Measurements from ENCODE around the gene SPTLC1.

The SPTLC1 gene

DNA sequence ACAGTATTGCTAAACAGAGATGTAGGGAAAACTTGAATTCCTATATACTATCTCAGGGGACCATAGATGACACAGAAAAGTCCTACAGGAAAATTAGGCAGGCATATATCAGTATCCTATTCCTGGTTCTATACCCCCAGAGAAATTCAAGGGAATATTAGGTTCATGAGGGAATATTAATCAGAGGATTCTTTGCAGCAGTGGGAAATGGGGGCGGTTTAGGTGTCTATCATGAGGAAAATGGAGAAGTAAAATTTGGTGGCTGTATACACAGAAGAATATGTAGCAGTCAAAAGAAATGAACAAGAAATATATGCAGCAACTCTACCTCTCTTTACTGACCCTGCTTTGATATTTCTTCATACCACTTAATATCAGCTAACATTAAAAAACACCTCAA, 20.0 kb downstream of the SPTLC1 start:
- DNase-seq (ENCODE audit: low spot score) (no peak), FAIRE-seq (no peak)

DNA sequence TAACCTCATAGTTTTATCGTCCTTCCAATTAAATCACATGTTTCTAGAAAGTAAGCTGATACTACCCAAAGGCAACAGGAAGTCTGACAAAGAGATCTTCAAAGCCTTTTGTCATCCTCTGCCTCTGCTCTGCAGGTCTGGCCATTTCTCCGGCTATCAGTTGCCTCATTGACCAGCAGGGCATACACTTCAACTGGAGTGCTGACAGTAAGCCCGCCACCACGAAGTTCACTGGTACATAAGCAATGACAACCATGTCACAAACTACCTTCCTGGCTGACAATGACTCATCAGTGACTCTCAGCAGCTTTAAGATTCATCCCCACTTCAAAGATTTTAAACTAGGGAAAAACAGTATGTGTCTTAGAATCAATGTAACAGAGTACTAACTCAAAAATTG, 20.6 kb downstream of the SPTLC1 start:
- FAIRE-seq (peak; percentile 49), DNase-seq (ENCODE audit: low spot score) (peak; percentile 55)

DNA sequence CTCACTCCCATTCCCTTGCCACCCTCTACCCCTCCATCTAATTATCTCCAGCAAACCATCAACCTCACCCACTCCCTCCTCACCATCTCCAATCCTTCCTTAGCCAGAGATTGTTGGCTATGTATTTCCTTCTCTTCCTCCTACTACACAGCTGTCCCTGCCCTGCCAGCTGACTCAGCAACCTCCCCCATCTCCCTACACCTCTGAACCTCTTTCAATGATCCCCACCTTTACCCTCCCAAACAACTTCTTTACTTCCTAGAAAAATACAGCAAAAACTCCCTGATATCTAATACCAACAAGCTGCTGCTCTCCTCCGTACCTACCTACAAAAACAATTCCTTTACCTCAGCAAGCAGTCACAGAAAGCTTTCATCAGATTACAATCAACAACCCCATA, 37.3 kb downstream of the SPTLC1 start:
- DNase-seq (ENCODE audit: low spot score): no peak
- no peak for FAIRE-seq

DNA sequence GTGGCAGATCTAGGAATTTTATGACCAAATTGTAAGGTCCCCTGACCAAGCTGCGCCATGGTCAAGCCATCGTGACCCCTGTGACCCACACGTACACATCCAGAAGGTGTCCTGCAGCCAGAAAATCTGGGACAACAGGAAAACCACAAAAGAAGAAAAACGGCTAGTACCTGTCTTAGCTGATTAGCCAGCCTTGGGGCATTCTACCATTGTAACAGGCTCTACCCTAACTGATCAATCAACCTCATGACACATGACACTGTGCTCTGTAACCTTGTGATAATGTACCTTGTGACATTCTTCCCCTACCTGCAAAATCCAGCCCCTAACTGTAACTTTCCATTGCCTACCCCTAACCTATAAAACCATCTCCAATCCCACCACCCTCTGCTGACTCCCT, 43.6 kb downstream of the SPTLC1 start:
- no peak for FAIRE-seq
- no peak for DNase-seq (ENCODE audit: low spot score)

DNA sequence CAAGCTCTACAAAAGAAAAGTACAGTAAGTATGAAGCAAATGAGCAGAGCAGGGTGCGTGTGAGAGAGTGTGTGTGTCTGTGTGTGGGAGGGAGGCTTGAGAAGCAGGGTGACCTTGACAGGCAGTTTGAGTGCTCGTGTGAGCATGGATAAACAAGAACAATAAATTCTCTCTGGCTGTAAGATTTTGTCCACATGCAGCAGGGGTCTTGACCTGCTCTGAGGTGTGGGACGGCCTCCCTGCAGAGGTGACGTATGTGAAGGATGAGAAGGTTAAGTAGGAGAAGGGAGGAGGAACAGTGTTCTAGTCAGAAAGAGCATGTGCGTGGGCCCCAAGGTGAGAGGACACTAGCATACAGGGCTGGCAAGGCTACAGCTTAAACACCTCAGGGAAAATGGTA, 49.0 kb downstream of the SPTLC1 start:
- no peak for FAIRE-seq
- DNase-seq (ENCODE audit: low spot score): no peak

GRCh38 chr9:92064711-92065110, 50.5 kb downstream of the SPTLC1 start:
- DNase-seq (ENCODE audit: low spot score) (no peak), FAIRE-seq (no peak)

- DNase-seq (ENCODE audit: low spot score) (no peak), FAIRE-seq (no peak)
These were observed 54.0 kb downstream of the SPTLC1 start for GRCh38 chr9:92061184-92061583.

- DNase-seq (ENCODE audit: low spot score): no peak
- no peak for FAIRE-seq
These were observed 55.6 kb downstream of the SPTLC1 start for GRCh38 chr9:92059661-92060060.

- FAIRE-seq (no peak), DNase-seq (ENCODE audit: low spot score) (no peak)
These were observed 56.3 kb downstream of the SPTLC1 start for GRCh38 chr9:92058723-92059444.

GRCh38 chr9:92058026-92058425, 57.2 kb downstream of the SPTLC1 start:
- FAIRE-seq: no peak
- DNase-seq (ENCODE audit: low spot score): no peak

- DNase-seq (ENCODE audit: low spot score): no peak
- FAIRE-seq: no peak
These were observed 58.0 kb downstream of the SPTLC1 start for GRCh38 chr9:92057226-92057625.

DNA sequence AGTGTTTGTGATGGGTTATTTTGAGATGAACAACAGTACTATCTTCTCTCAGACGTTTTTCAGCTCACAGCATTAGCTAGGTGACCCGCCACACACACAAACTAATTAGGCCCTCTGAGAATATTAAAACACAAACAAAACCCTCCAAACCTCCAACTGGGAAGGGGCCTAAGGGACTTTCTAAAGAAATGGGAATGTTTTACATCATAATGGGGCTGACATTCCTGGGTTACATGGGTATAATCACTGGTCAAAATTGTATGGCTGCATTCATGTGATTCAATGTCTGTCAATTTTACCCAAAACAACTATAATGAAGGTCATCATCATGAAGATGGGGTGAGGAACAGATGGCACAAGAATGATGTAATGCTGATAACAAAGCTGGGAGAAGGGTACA, 59.6 kb downstream of the SPTLC1 start:
- no peak for FAIRE-seq

DNA sequence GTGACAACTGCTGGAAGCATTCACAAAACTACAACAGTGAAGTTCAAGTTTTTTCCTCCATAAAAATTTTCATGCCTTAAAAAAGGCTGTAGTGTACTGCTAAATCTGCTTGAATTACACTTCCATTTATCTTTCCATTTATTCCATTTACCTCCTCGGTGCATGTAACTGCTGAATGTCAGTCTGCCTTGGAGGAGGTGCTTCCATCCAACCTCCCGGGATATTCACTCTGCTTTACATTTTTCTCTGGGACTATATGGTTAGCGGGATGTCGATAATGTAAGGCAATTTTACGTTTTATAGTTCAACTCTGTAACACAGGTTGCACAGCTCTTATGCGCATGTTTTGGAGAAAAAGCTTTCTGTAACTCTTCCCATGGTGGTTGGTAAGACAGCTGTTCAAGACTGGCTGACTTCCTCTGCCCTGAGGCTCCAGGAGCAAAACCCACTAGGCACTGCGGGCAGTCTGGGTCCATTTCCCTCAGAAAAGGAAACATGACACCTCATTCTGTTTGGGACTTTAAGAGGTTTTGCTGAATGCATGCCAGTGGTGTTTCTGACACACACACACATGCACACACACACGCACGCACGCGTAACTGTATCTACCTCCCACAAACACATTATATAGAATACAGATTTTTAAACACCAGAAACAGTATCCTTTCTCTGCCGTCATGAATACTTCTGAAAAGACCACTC, 66.1 kb downstream of the SPTLC1 start:
- no peak for DNase-seq (ENCODE audit: low spot score)
- no peak for FAIRE-seq

More for the DNA sequence above, 59.6 kb downstream of the SPTLC1 start:
- no peak for DNase-seq (ENCODE audit: low spot score)

- no peak for FAIRE-seq
- DNase-seq (ENCODE audit: low spot score): no peak
These were observed 67.7 kb downstream of the SPTLC1 start for GRCh38 chr9:92047500-92047899.

DNA sequence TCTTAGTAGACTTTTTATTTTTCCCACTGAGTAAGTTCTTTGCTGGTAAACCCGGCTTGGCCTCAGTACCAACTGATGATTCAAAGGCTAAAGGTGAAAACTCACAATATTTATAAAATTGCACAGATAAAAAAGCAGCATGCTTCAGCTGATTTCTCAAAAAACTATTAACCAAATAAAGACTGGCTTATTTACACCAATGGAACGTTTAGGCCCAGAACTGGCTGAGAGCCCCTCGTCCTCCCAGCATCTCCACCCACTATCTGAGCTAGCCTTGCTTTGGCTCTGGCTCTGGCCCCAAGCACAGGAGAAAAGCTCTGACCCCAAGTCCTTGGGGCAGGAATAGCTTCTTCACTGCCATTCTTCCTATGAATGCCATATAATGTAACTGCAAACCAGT, 68.5 kb downstream of the SPTLC1 start:
- DNase-seq (ENCODE audit: low spot score): no peak
- no peak for FAIRE-seq

GRCh38 chr9:92044936-92045335, 70.3 kb downstream of the SPTLC1 start:
- no peak for FAIRE-seq
- DNase-seq (ENCODE audit: low spot score): no peak

- DNase-seq (ENCODE audit: low spot score) (no peak), FAIRE-seq (no peak)
These were observed 72.2 kb downstream of the SPTLC1 start for GRCh38 chr9:92043002-92043401.

- DNase-seq (ENCODE audit: low spot score) (no peak), FAIRE-seq (no peak)
These were observed 73.0 kb downstream of the SPTLC1 start for GRCh38 chr9:92042260-92042659.

- no peak for DNase-seq (ENCODE audit: low spot score)
- FAIRE-seq: no peak
These were observed 78.5 kb downstream of the SPTLC1 start for GRCh38 chr9:92036756-92037155.

DNA sequence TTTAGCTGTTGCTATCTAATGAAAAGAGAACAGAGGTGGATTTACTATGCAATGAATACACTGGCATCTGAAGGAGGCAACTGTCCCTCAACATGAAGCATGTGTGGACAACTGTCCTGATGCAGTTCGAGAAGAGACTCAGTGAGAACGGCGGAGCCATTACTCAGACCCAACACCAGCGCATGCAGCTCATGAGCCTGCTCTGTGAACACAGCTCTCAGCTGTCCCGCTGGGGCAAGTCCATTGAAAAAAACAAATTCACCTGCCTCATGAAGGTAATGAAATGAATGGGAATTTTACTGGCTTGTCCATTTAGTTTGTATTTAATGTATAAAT, 78.8 kb downstream of the SPTLC1 start:
- no peak for DNase-seq (ENCODE audit: low spot score)
- no peak for FAIRE-seq

- DNase-seq (ENCODE audit: low spot score) (no peak), FAIRE-seq (no peak)
These were observed 79.4 kb downstream of the SPTLC1 start for GRCh38 chr9:92035687-92036410.

GRCh38 chr9:92035146-92035545, 80.1 kb downstream of the SPTLC1 start:
- no peak for DNase-seq (ENCODE audit: low spot score)
- FAIRE-seq: no peak

GRCh38 chr9:92033991-92034390, 81.2 kb downstream of the SPTLC1 start:
- no peak for FAIRE-seq
- DNase-seq (ENCODE audit: low spot score): no peak

Measured in RCC 7860 (cell line).